Measurements from ENCODE around the gene KLF2.

The KLF2 gene

GRCh38 chr19:16330368-16330801, 5.8 kb downstream of the KLF2 start:
- TF ChIP-seq CTCF (IDR thresholded peaks at IDR 0.05; ENCODE audit: insufficient read depth, low read depth, low read length, missing control alignments) = no peak
- DNase-seq (ENCODE audit: low read depth) = peak; percentile 92
- H3K4me3 ChIP-seq (ENCODE audit: low read depth, low read length) = no peak overlapping the region

GRCh38 chr19:16330806-16331690, 6.4 kb downstream of the KLF2 start:
- DNase-seq (ENCODE audit: low read depth) = no peak
- no peak for TF ChIP-seq CTCF (IDR thresholded peaks at IDR 0.05; ENCODE audit: insufficient read depth, low read depth, low read length, missing control alignments)
- no peak overlapping the region for H3K4me3 ChIP-seq (ENCODE audit: low read depth, low read length)

GRCh38 chr19:16333001-16333586, 8.5 kb downstream of the KLF2 start:
- H3K4me3 ChIP-seq (ENCODE audit: low read depth, low read length) = no peak overlapping the region
- DNase-seq (ENCODE audit: low read depth) = no peak
- no peak for TF ChIP-seq CTCF (IDR thresholded peaks at IDR 0.05; ENCODE audit: insufficient read depth, low read depth, low read length, missing control alignments)

- no peak for DNase-seq (ENCODE audit: low read depth)
- no peak overlapping the region for H3K4me3 ChIP-seq (ENCODE audit: low read depth, low read length)
- TF ChIP-seq CTCF (IDR thresholded peaks at IDR 0.05; ENCODE audit: insufficient read depth, low read depth, low read length, missing control alignments) = no peak
Observed at GRCh38 chr19:16334411-16334810, 9.8 kb downstream of the KLF2 start.

GRCh38 chr19:16335226-16335625, 10.6 kb downstream of the KLF2 start:
- no peak for DNase-seq (ENCODE audit: low read depth)

GRCh38 chr19:16336571-16336970, 11.9 kb downstream of the KLF2 start:
- TF ChIP-seq CTCF (IDR thresholded peaks at IDR 0.05; ENCODE audit: insufficient read depth, low read depth, low read length, missing control alignments) = no peak
- no peak for DNase-seq (ENCODE audit: low read depth)
- H3K4me3 ChIP-seq (ENCODE audit: low read depth, low read length) = no peak overlapping the region

More at GRCh38 chr19:16335226-16335625, 10.6 kb downstream of the KLF2 start:
- TF ChIP-seq CTCF (IDR thresholded peaks at IDR 0.05; ENCODE audit: insufficient read depth, low read depth, low read length, missing control alignments) = no peak
- H3K4me3 ChIP-seq (ENCODE audit: low read depth, low read length) = no peak overlapping the region
